Esophagus squamous epithelium (tissue), 4 donors: ENCODE measurements around the gene PIK3AP1.

Source experiments
- POLR2A ChIP-seq, 4 donors: fragments of 450-650 bp; IDR thresholded peaks; one replicate each; pipeline ENCODE4 v1.6.1; 2017; ENCODE audit warnings: antibody characterized with exemption in 4 of 4, mild to moderate bottlenecking in 4 of 4, moderate library complexity in 3 of 4
- TF ChIP-seq, protein P1 (sequence below), 6 experiments: fragments of 450-650 bp in 4 of 6; fragments of 200-600 bp in 2 of 6; sonication (generic) in 2 of 6; IDR thresholded peaks; one replicate each; pipeline ENCODE4 v1.5.1; 2016 to 2019; ENCODE audit warnings: antibody characterized with exemption in 6 of 6, mild to moderate bottlenecking in 4 of 6, moderate library complexity in 4 of 6

DNA sequence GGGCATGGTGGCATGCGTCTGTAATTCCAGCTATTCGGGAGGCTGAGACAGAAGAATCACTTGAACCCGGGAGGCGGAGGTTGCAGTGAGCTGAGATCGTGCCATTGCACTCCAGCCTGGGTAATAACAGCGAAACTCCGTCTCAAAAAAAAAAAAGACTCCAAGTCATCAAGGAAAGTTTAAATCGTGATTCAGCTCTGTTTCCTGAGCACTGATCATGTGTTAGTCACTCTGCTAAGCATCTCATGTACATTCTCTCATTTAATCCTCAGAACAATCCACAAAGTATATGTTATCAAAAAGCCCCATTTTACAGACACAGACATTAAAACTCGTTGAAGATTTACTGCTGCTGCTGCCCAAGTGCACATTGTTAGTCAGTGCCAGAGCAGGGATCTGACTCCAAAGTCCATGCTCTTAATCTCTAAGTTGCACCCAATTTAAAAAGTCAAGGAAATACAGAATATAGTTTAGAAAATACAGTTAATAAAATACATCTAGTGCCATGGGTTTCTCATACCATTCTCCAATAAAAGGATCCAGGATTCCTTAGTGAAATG lies 6.2 kb downstream of the PIK3AP1 start:
- no peak for TF ChIP-seq POLR2A (IDR thresholded peaks at IDR 0.05)
- TF ChIP-seq, protein P1, sequence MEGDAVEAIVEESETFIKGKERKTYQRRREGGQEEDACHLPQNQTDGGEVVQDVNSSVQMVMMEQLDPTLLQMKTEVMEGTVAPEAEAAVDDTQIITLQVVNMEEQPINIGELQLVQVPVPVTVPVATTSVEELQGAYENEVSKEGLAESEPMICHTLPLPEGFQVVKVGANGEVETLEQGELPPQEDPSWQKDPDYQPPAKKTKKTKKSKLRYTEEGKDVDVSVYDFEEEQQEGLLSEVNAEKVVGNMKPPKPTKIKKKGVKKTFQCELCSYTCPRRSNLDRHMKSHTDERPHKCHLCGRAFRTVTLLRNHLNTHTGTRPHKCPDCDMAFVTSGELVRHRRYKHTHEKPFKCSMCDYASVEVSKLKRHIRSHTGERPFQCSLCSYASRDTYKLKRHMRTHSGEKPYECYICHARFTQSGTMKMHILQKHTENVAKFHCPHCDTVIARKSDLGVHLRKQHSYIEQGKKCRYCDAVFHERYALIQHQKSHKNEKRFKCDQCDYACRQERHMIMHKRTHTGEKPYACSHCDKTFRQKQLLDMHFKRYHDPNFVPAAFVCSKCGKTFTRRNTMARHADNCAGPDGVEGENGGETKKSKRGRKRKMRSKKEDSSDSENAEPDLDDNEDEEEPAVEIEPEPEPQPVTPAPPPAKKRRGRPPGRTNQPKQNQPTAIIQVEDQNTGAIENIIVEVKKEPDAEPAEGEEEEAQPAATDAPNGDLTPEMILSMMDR (IDR thresholded peaks at IDR 0.05), result no peak
